GM19467 (cell line): Measurements from ENCODE around the gene GZF1.

Experiments
- ATAC-seq: cut with Tn5 transposase; IDR thresholded peaks from one replicate; pipeline ENCODE4 v1.9.1; 2021; ENCODE audit warnings: mild to moderate bottlenecking, moderate library complexity; ENCODE audit not compliant: unreplicated experiment

GZF1 gene

GRCh38 chr20:23361476-23362391, at the start of gene GZF1:
Gene GZF1 (plus strand): TSS chr20:23362182. CDS start chr20:23364384, 2,202 bp downstream.
- ATAC-seq, result peak; percentile 59

- ATAC-seq, result no peak
Observed at GRCh38 chr20:23313271-23313670, 48.7 kb upstream of the GZF1 start.

GRCh38 chr20:23314699-23315098, 47.3 kb upstream of the GZF1 start:
- ATAC-seq, result no peak

GRCh38 chr20:23315099-23315498, 46.9 kb upstream of the GZF1 start:
- no peak for ATAC-seq

- ATAC-seq, result no peak
Observed at GRCh38 chr20:23316626-23317025, 45.4 kb upstream of the GZF1 start.

- no peak for ATAC-seq
Observed at GRCh38 chr20:23317081-23317480, 44.9 kb upstream of the GZF1 start.

- no peak for ATAC-seq
Observed at GRCh38 chr20:23318347-23318746, 43.6 kb upstream of the GZF1 start.

GRCh38 chr20:23320317-23320716, 41.7 kb upstream of the GZF1 start:
- ATAC-seq, result no peak

- ATAC-seq, result no peak
Observed at GRCh38 chr20:23325107-23325506, 36.9 kb upstream of the GZF1 start.

- no peak for ATAC-seq
Observed at GRCh38 chr20:23326774-23327173, 35.2 kb upstream of the GZF1 start.

- ATAC-seq, result no peak
Observed at GRCh38 chr20:23327617-23328333, 34.2 kb upstream of the GZF1 start.

GRCh38 chr20:23331450-23332350, 30.3 kb upstream of the GZF1 start:
- no peak for ATAC-seq

- ATAC-seq, result no peak
Observed at GRCh38 chr20:23332467-23332866, 29.5 kb upstream of the GZF1 start.

GRCh38 chr20:23334111-23334510, 27.9 kb upstream of the GZF1 start:
- no peak for ATAC-seq

GRCh38 chr20:23335521-23335920, 26.5 kb upstream of the GZF1 start:
- no peak for ATAC-seq

- ATAC-seq, result no peak
Observed at GRCh38 chr20:23336476-23336875, 25.5 kb upstream of the GZF1 start.

- no peak for ATAC-seq
Observed at GRCh38 chr20:23337312-23337711, 24.7 kb upstream of the GZF1 start.

GRCh38 chr20:23339986-23340385, 22.0 kb upstream of the GZF1 start:
- ATAC-seq, result no peak

GRCh38 chr20:23340524-23340923, 21.5 kb upstream of the GZF1 start:
- ATAC-seq, result no peak

- ATAC-seq, result no peak
Observed at GRCh38 chr20:23341073-23341472, 20.9 kb upstream of the GZF1 start.

- ATAC-seq, result no peak
Observed at GRCh38 chr20:23343590-23343989, 18.4 kb upstream of the GZF1 start.
